GM23338 (cell line): ENCODE measurements around the gene TPM1. TPM values are rescaled to one million over a fixed set of nuclear protein-coding genes. Genes with fewer than 3 reads are reported as not detected.

ENCODE experiments used
- ATAC-seq: fragments of 200-7000 bp; cut with Tn5 transposase; 3 replicates; pipeline ENCODE4 v1.9.1; 2020
- DNase-seq: peaks from one replicate; pipeline ENCODE4 v3.0.0-alpha.2; 2015; ENCODE audit warnings: low spot score
- H2AFZ ChIP-seq: fragments of 200-600 bp; sonication (generic); 2 replicates; pipeline ENCODE4 v1.8.0; 2016; ENCODE audit warnings: antibody characterized with exemption, mild to moderate bottlenecking, moderate library complexity
- H3F3A ChIP-seq: fragments of 200-600 bp; sonication (generic); replicated peaks from 2 replicates; pipeline ENCODE4 v1.8.0; 2017; ENCODE audit warnings: antibody characterized with exemption, mixed run types, low read depth
- H3K27ac ChIP-seq: fragments of 200-600 bp; sonication (generic); 2 replicates; pipeline ENCODE4 v1.6.1; 2016; ENCODE audit warnings: low read depth
- H3K27me3 ChIP-seq: fragments of 200-600 bp; sonication (generic); 2 replicates; pipeline ENCODE4 v1.8.0; 2016; ENCODE audit warnings: mild to moderate bottlenecking, mixed run types, moderate library complexity; ENCODE audit not compliant: insufficient read depth
- H3K36me3 ChIP-seq: fragments of 200-600 bp; sonication (generic); 2 replicates; pipeline ENCODE4 v1.8.0; 2016; ENCODE audit warnings: mild to moderate bottlenecking; ENCODE audit not compliant: insufficient read depth
- H3K4me1 ChIP-seq: fragments of 200-600 bp; sonication (generic); 2 replicates; pipeline ENCODE4 v1.8.0; 2016; ENCODE audit warnings: mild to moderate bottlenecking, moderate library complexity; ENCODE audit not compliant: insufficient read depth
- H3K4me2 ChIP-seq: fragments of 200-600 bp; sonication (generic); 2 replicates; pipeline ENCODE4 v1.7.1; 2017; ENCODE audit warnings: mixed run types
- H3K4me3 ChIP-seq: fragments of 200-600 bp; sonication (generic); 2 replicates; pipeline ENCODE4 v1.6.1; 2016; ENCODE audit warnings: mixed run types
- H3K79me2 ChIP-seq: fragments of 200-600 bp; sonication (generic); replicated peaks from 2 replicates; pipeline ENCODE4 v1.8.0; 2017; ENCODE audit warnings: mild to moderate bottlenecking; ENCODE audit not compliant: insufficient read depth
- H3K9me2 ChIP-seq: fragments of 200-600 bp; sonication (generic); 2 replicates; pipeline ENCODE4 v1.8.0; 2017; ENCODE audit not compliant: insufficient read depth
- H4K20me1 ChIP-seq: fragments of 200-600 bp; sonication (generic); replicated peaks from 2 replicates; pipeline ENCODE4 v1.8.0; 2017; ENCODE audit warnings: mild to moderate bottlenecking; ENCODE audit not compliant: insufficient read depth
- H3K27ac Mint-ChIP-seq: 2 replicates; pipeline ENCODE4 v1.8.0; 2020; ENCODE audit warnings: inconsistent platforms, mild to moderate bottlenecking, moderate library complexity, mixed read lengths
- H3K27me3 Mint-ChIP-seq: 3 replicates; pipeline ENCODE4 v1.8.0; 2022; ENCODE audit warnings: low read depth, mild to moderate bottlenecking, moderate library complexity, mixed read lengths, inconsistent platforms; ENCODE audit not compliant: insufficient read depth, poor library complexity
- H3K36me3 Mint-ChIP-seq: 3 replicates; pipeline ENCODE4 v1.8.0; 2021; ENCODE audit warnings: low read depth, mild to moderate bottlenecking, inconsistent platforms, moderate library complexity, mixed read lengths
- H3K4me1 Mint-ChIP-seq: 3 replicates; pipeline ENCODE4 v1.8.0; 2020; ENCODE audit warnings: mild to moderate bottlenecking, inconsistent platforms, mixed read lengths
- H3K4me3 Mint-ChIP-seq: 3 replicates; pipeline ENCODE4 v1.8.0; 2021; ENCODE audit warnings: moderate library complexity, mild to moderate bottlenecking, inconsistent platforms, mixed read lengths
- H3K9me3 Mint-ChIP-seq: 3 replicates; pipeline ENCODE4 v1.8.0; 2020; ENCODE audit warnings: moderate library complexity, mild to moderate bottlenecking, inconsistent platforms, mixed read lengths
- EZH2phosphoT487 ChIP-seq: fragments of 200-600 bp; sonication (generic); IDR thresholded peaks from one replicate; pipeline ENCODE4 v1.8.1; 2018; ENCODE audit warnings: antibody characterized with exemption; ENCODE audit not compliant: unreplicated experiment
- JUNB ChIP-seq: IDR thresholded peaks from one replicate; pipeline ENCODE4 v1.6.1; 2016; ENCODE audit warnings: antibody characterized with exemption; ENCODE audit not compliant: unreplicated experiment
- POLR2AphosphoS5 ChIP-seq: IDR thresholded peaks from 2 replicates; pipeline ENCODE4 v1.6.1; 2016; ENCODE audit warnings: antibody characterized with exemption, low read depth
- STAT1 ChIP-seq: IDR thresholded peaks from one replicate; pipeline ENCODE4 v1.6.1; 2016; ENCODE audit warnings: antibody characterized with exemption; ENCODE audit not compliant: unreplicated experiment
- ZNF114 ChIP-seq: fragments of 250-450 bp; sonication (Bioruptor Pico); IDR thresholded peaks from 2 replicates; pipeline ENCODE4 v1.5.0; 2020; ENCODE audit warnings: mild to moderate bottlenecking, moderate library complexity
- polyA plus RNA-seq: library from polyadenylated mRNA; unstranded; fragments of >200 nt; fragmentation: Nextera tagmentation; extraction: Ambion mirVana; gene quantifications from 2 replicates; pipeline ENCODE4 v1.2.1, GENCODE V29; 2016
- total RNA-seq: library from RNA; depleted of rRNA; stranded (reverse); fragments of >200 nt; shearing (Covaris generic); gene quantifications from 2 replicates; pipeline ENCODE4 v1.2.3, GENCODE V29; 2014
- TF ChIP-seq, protein P1 (sequence below): IDR thresholded peaks from one replicate; pipeline ENCODE4 v1.6.1; 2018; ENCODE audit warnings: antibody characterized with exemption; ENCODE audit not compliant: unreplicated experiment
- TF ChIP-seq, protein P2 (sequence below), 2 experiments: fragments of 200-600 bp in 1 of 2; sonication (generic) in 1 of 2; conservative IDR thresholded peaks; 2 replicates each; pipeline versions ENCODE4 v1.5.1 to v1.6.1; 2016 to 2017; ENCODE audit warnings: antibody characterized with exemption in 2 of 2, low read depth in 2 of 2, mild to moderate bottlenecking in 2 of 2, moderate library complexity in 1 of 2
- TF ChIP-seq, protein P3 (sequence below): IDR thresholded peaks from 2 replicates; pipeline ENCODE4 v1.6.1; 2016; ENCODE audit warnings: antibody characterized with exemption

Gene TPM1
- total and polyA plus RNA-seq, 2 experiments from 2014 or later, result 449 to 913 TPM

DNA sequence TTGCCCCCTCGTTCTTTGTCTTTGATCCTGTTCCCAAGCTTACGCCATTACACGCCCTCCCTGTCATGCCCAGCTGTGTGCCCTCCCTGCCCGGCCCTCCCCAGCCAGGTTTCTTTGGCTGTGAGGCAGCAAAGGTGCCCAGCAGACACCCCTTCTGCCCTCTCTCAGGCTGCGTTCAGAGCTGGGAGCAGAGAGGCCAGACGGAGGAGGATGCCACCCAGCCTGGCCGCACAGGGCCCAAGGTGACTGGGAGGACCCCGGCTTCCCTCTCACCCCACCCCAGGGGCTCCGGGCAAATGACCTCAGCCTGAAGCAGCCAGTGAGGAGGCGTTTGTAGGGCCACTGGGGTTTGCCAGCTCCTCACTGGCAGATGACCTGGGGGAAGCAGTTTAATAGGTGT is 48.3 kb downstream of the TPM1 start (continued):
- TF ChIP-seq, protein P1, sequence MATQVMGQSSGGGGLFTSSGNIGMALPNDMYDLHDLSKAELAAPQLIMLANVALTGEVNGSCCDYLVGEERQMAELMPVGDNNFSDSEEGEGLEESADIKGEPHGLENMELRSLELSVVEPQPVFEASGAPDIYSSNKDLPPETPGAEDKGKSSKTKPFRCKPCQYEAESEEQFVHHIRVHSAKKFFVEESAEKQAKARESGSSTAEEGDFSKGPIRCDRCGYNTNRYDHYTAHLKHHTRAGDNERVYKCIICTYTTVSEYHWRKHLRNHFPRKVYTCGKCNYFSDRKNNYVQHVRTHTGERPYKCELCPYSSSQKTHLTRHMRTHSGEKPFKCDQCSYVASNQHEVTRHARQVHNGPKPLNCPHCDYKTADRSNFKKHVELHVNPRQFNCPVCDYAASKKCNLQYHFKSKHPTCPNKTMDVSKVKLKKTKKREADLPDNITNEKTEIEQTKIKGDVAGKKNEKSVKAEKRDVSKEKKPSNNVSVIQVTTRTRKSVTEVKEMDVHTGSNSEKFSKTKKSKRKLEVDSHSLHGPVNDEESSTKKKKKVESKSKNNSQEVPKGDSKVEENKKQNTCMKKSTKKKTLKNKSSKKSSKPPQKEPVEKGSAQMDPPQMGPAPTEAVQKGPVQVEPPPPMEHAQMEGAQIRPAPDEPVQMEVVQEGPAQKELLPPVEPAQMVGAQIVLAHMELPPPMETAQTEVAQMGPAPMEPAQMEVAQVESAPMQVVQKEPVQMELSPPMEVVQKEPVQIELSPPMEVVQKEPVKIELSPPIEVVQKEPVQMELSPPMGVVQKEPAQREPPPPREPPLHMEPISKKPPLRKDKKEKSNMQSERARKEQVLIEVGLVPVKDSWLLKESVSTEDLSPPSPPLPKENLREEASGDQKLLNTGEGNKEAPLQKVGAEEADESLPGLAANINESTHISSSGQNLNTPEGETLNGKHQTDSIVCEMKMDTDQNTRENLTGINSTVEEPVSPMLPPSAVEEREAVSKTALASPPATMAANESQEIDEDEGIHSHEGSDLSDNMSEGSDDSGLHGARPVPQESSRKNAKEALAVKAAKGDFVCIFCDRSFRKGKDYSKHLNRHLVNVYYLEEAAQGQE, result no peak
- TF ChIP-seq EZH2phosphoT487, result no peak
- TF ChIP-seq POLR2AphosphoS5, result no peak
- TF ChIP-seq JUNB, result no peak

DNA sequence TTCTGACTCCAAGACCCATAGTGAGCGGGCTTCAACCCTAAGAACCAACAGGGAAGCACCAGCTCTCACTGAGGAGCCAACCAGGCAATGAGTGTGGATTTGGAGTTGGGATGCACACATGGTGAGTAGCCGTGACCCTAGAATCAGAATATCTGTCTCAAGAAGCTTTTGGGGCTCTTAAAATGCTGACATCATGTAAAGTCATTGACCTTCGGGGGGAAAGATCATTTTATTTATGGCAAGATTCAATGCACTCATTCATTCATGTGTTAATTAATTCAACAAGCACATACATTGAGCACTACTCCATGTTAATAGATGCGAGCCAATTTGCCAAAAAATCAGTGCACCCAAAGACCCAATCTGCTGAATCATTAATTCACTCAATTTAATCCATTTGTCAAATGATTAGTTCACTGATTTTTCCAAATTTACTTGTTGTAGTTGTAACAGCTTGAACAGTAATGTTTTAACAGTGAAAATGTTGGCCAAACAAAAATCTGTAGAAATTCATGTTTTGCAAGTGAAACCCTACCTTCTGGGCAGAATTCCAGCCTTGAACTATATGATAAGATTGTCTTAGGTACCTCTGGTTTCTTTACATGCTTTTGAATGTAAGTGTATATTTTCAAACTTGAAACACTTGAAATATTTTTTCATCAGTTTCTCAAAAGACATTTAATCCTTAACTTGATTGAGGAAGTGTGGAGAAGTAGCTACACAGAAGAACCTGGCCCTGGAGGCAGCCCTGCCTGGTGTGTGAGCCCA is 49.3 kb downstream of the TPM1 start:
- H3K79me2 ChIP-seq, result no peaks in the 10 kb centered on the region
- H3K4me3 ChIP-seq, result no peak overlapping the region
- no peaks in the 10 kb centered on the region for H3K27me3 ChIP-seq
- H3K27me3 Mint-ChIP-seq, result peaks cover 2% of the 10 kb centered on the region
- H3K4me3 Mint-ChIP-seq, result no peak overlapping the region
- peaks cover 31% of the 10 kb centered on the region for H3K4me1 ChIP-seq
- 0 out of 3 replicates have a peak, but pooled peaks cover under 1% of the 10 kb centered on the region for H3K9me3 Mint-ChIP-seq
- no peaks in the 10 kb centered on the region for H3K9me2 ChIP-seq
- DNase-seq, result no peak
- H3K27ac ChIP-seq, result no peak overlapping the region
- H4K20me1 ChIP-seq, result no peaks in the 10 kb centered on the region
- H2AFZ ChIP-seq, result no peak overlapping the region
- no peak for ATAC-seq
- H3F3A ChIP-seq, result peaks cover 9% of the 10 kb centered on the region; the same call in 1 of the 2 replicates
- H3K36me3 ChIP-seq, result no peaks in the 10 kb centered on the region
- peak overlapping the region; percentile 52 for H3K27ac Mint-ChIP-seq
- no peaks in the 10 kb centered on the region for H3K36me3 Mint-ChIP-seq
- TF ChIP-seq JUNB, result no peak
- TF ChIP-seq ZNF114 (CRISPR knock-in tag), result no peak
- TF ChIP-seq, protein P2, sequence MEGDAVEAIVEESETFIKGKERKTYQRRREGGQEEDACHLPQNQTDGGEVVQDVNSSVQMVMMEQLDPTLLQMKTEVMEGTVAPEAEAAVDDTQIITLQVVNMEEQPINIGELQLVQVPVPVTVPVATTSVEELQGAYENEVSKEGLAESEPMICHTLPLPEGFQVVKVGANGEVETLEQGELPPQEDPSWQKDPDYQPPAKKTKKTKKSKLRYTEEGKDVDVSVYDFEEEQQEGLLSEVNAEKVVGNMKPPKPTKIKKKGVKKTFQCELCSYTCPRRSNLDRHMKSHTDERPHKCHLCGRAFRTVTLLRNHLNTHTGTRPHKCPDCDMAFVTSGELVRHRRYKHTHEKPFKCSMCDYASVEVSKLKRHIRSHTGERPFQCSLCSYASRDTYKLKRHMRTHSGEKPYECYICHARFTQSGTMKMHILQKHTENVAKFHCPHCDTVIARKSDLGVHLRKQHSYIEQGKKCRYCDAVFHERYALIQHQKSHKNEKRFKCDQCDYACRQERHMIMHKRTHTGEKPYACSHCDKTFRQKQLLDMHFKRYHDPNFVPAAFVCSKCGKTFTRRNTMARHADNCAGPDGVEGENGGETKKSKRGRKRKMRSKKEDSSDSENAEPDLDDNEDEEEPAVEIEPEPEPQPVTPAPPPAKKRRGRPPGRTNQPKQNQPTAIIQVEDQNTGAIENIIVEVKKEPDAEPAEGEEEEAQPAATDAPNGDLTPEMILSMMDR (conservative IDR thresholded peaks at IDR 0.05; ENCODE audit: low read depth in 2 of 2), result no peak
- no peak for TF ChIP-seq STAT1
- no peak for TF ChIP-seq POLR2AphosphoS5
- TF ChIP-seq, protein P1, result no peak
- TF ChIP-seq, protein P3, sequence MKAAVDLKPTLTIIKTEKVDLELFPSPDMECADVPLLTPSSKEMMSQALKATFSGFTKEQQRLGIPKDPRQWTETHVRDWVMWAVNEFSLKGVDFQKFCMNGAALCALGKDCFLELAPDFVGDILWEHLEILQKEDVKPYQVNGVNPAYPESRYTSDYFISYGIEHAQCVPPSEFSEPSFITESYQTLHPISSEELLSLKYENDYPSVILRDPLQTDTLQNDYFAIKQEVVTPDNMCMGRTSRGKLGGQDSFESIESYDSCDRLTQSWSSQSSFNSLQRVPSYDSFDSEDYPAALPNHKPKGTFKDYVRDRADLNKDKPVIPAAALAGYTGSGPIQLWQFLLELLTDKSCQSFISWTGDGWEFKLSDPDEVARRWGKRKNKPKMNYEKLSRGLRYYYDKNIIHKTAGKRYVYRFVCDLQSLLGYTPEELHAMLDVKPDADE, result no peak
- peaks cover 27% of the 10 kb centered on the region for H3K4me1 Mint-ChIP-seq
- H3K4me2 ChIP-seq, result no peak overlapping the region
